Adrenal gland (tissue), 5 donors: ENCODE results near the gene SOX12.

Experiments
- CTCF ChIP-seq, 6 experiments: fragments of 450-650 bp in 4 of 6; fragments of 200-600 bp in 2 of 6; sonication (generic) in 1 of 6; IDR thresholded peaks; 1 replicate in 5 of 6; 2 replicates in 1 of 6; pipeline versions ENCODE4 v1.5.1 to v1.8.0; 2016 to 2021; ENCODE audit warnings: antibody characterized with exemption in 6 of 6, mild to moderate bottlenecking in 2 of 6, moderate library complexity in 1 of 6
- POLR2A ChIP-seq, 2 donors: fragments of 450-650 bp; IDR thresholded peaks; one replicate each; pipeline ENCODE4 v1.6.1; 2017; ENCODE audit warnings: antibody characterized with exemption in 2 of 2, mild to moderate bottlenecking in 2 of 2, moderate library complexity in 1 of 2
- donor health status: DM: no; HTN: no; CAD: no.

- TF ChIP-seq CTCF (IDR thresholded peaks at IDR 0.05) (peak; percentile 89 to 96 (median 94)), POLR2A (IDR thresholded peaks at IDR 0.05) (no peak)
Observed at GRCh38 chr20:354298-354977, 29.1 kb downstream of the SOX12 start.
